Fibroblast of pulmonary artery (primary cell): ENCODE data around the gene PDZD2.

Experiments
- DNase-seq: peaks from one replicate; pipeline ENCODE4 v3.0.0-alpha.2; 2010; ENCODE audit warnings: low read depth
- H3K4me3 ChIP-seq: replicated peaks from 2 replicates; pipeline ENCODE4 v1.5.1; 2011; ENCODE audit warnings: low read depth, mild to moderate bottlenecking, control low read depth, low read length, moderate library complexity
- CTCF ChIP-seq: IDR thresholded peaks from 2 replicates; pipeline ENCODE4 v1.5.1; 2011; ENCODE audit warnings: mild to moderate bottlenecking, control low read depth, low read length, inconsistent platforms; ENCODE audit errors: missing control alignments

The PDZD2 gene

GRCh38 chr5:31976169-31976568, 337.2 kb downstream of the PDZD2 start:
- TF ChIP-seq CTCF, result no peak
- no peak overlapping the region for H3K4me3 ChIP-seq
- DNase-seq, result no peak

DNA sequence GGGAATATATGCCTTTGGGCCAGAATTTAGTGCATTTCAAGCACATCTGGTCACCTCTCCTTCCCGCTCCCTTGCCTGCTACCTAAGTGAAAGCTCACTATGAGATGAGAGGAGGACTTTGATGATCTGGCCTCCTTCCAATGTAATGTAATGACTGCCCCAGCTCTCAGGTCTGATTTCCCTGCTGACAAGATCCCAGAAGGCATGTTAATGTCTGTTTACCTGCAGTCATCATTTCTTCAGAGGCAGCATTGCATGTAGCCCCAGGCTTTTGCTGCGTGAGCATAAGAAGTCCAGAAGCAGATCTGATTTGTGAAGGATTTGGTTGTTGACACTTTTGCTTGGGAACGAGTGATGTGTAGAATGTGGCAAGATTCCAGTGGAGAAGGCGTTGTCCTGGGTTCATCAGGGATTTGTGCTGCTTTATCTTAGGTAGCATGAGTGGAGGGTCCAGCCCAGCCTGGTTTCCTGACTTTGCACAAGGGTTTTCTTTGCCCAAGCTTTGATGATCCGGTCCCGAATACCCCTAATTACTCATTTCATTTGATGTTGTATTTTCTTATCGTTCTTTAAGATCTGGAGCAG, 342.5 kb downstream of the PDZD2 start:
- H3K4me3 ChIP-seq, result no peak overlapping the region
- DNase-seq, result no peak
- no peak for TF ChIP-seq CTCF

DNA sequence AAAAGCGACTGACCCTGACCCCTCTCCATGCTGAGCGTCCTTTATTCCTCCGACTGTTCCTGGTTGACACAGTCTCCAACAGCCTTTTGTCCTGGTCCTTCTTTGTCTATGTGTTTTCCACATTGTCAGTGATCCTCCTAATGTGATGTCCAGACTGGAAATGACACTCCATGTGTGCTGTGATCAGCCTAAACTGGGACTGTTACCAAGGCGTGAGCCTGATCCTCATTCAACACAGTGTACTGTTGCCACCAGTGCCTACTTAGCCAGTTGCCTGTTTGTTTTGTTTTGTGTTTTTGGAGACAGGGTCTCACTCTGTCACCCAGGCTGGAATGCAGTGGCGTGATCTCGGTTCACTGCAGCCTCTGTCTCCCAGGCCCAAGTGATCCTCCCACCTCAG, 343.1 kb downstream of the PDZD2 start:
- no peak overlapping the region for H3K4me3 ChIP-seq
- no peak for DNase-seq
- no peak for TF ChIP-seq CTCF

GRCh38 chr5:31982621-31983020, 343.7 kb downstream of the PDZD2 start:
- no peak for TF ChIP-seq CTCF
- no peak for DNase-seq
- no peak overlapping the region for H3K4me3 ChIP-seq

DNA sequence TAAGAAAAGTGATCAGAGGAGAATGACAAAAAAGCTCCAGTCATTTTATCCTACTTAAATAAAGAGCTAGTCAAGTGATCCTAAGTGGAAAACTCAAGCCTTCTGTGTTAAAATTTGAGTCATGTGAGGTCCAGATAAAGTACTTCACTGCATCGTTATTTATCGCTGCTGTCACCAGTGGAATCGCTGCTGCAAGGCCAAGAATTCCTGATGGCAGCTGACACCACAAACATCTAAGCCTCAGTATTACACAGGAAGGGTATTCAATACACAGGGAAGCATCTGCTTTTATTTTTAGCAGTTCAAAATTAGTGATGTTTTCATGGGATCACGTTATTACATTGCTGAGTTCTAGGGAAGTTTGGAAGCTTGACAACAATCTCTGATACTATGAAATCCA, 344.9 kb downstream of the PDZD2 start:
- TF ChIP-seq CTCF, result no peak
- DNase-seq, result no peak
- no peak overlapping the region for H3K4me3 ChIP-seq

DNA sequence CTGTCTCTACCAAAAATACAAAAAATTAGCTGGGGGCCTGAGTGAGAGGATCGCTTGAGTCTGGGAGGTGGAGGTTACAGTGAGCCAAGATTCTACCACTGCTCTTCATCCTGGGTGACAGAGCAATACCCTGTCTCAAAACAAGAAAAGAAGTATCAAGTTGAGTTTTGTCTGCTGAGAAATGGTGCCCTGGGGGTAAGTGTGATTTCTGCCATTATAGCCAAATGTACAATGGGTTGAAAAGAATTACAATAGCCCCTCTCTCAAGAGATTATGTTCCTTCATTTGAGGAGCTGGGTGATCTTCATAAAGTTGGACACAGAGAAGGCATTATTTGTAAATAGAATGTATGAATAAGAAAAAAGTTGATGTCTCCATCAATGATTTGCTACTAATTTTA, 345.8 kb downstream of the PDZD2 start:
- TF ChIP-seq CTCF, result no peak
- no peak for DNase-seq
- H3K4me3 ChIP-seq, result no peak overlapping the region

- TF ChIP-seq CTCF, result no peak
- H3K4me3 ChIP-seq, result no peak overlapping the region
- DNase-seq, result no peak
Measured at GRCh38 chr5:31986101-31986500, 347.2 kb downstream of the PDZD2 start.
